ENCODE measurements around the gene MAK. TPM values are rescaled to one million over a fixed set of nuclear protein-coding genes. Genes with fewer than 3 reads are reported as not detected.
"Not testable (repeated sequence)": the region's sequence is repeated elsewhere in the genome, so short reads cannot be mapped to it uniquely, and the experiment has no call there.

Gene MAK
- total RNA-seq, 1 donor from 2014 or later = 0.12 TPM

GRCh38 chr6:10880366-10880765, 42.0 kb upstream of the MAK start:
- DNase-seq (ENCODE audit: low read depth) = no peak
- H3K4me3 ChIP-seq (ENCODE audit: low read depth, low read length) = no peak overlapping the region
- TF ChIP-seq, protein P1, sequence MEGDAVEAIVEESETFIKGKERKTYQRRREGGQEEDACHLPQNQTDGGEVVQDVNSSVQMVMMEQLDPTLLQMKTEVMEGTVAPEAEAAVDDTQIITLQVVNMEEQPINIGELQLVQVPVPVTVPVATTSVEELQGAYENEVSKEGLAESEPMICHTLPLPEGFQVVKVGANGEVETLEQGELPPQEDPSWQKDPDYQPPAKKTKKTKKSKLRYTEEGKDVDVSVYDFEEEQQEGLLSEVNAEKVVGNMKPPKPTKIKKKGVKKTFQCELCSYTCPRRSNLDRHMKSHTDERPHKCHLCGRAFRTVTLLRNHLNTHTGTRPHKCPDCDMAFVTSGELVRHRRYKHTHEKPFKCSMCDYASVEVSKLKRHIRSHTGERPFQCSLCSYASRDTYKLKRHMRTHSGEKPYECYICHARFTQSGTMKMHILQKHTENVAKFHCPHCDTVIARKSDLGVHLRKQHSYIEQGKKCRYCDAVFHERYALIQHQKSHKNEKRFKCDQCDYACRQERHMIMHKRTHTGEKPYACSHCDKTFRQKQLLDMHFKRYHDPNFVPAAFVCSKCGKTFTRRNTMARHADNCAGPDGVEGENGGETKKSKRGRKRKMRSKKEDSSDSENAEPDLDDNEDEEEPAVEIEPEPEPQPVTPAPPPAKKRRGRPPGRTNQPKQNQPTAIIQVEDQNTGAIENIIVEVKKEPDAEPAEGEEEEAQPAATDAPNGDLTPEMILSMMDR (conservative IDR thresholded peaks at IDR 0.05; ENCODE audit: low read depth, low read length) = no peak

GRCh38 chr6:10877871-10878270, 39.5 kb upstream of the MAK start:
- TF ChIP-seq, protein P1 (conservative IDR thresholded peaks at IDR 0.05; ENCODE audit: low read depth, low read length) = no peak
- no peak overlapping the region for H3K4me3 ChIP-seq (ENCODE audit: low read depth, low read length)
- no peak for DNase-seq (ENCODE audit: low read depth)

DNA sequence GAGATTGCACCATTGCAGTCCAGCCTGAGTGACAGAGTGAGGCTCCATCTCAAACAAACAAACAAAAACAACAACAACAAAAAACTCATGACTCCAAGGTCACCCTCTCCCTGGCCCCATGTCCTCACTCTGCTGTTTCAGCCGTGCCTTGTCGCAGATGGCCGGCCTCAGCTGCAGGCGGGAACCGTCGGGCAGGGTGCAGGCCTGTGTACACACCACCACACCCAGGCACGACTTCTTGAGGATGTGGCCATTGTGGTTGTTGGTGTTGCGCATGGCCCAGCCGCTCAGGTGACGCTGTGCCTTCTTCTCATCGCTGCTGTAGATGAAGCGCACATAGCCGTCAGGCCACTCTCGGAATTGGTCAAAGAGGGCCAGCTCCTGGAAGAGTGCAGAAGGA, 38.7 kb upstream of the MAK start:
- TF ChIP-seq, protein P1 (conservative IDR thresholded peaks at IDR 0.05; ENCODE audit: low read depth, low read length) = no peak
- H3K4me3 ChIP-seq (ENCODE audit: low read depth, low read length) = no peak overlapping the region
- no peak for DNase-seq (ENCODE audit: low read depth)

DNA sequence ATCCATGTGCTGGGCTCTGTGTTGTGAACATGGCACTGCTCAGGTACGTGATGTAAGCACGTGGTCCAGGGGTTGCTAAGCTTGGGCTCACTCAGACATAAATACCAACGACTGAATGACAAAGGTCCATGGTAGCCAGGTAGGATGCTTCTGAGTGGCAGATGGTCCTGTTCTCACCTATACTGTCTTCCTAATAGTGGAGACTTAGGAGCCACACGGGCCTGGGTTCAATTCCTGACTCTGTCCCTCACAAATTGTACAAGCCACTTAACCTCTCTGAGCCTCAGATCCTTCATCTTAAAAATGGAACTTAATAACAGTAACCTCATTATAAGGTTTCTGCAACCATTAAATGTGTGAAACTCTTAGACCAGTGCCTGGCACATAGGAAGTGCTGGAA, 36.7 kb upstream of the MAK start:
- TF ChIP-seq, protein P1 (conservative IDR thresholded peaks at IDR 0.05; ENCODE audit: low read depth, low read length) = no peak
- H3K4me3 ChIP-seq (ENCODE audit: low read depth, low read length) = no peak overlapping the region
- DNase-seq (ENCODE audit: low read depth) = no peak

DNA sequence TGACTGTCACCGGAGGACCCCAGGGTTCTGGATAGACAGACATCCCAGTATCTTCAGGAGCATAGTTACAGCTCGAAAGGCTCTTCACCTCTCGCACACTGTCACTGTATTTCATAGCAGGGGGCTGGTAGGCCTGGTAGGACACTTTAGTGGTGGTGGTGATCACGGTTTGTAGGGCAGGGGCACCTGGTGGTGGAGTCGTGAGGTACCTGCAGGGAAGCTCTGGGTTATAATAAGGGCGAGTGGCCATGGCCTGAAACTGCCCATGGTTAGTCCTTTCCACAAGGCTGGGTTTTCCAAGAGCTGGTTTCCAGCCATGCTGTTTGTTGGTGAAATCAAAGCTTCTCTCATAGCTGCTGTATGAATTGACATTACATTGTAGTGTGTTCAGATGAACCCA, 35.9 kb upstream of the MAK start:
- no peak overlapping the region for H3K4me3 ChIP-seq (ENCODE audit: low read depth, low read length)
- no peak for DNase-seq (ENCODE audit: low read depth)
- TF ChIP-seq, protein P1 (conservative IDR thresholded peaks at IDR 0.05; ENCODE audit: low read depth, low read length) = no peak

GRCh38 chr6:10873374-10873773, 35.0 kb upstream of the MAK start:
- no peak overlapping the region for H3K4me3 ChIP-seq (ENCODE audit: low read depth, low read length)
- DNase-seq (ENCODE audit: low read depth) = no peak
- TF ChIP-seq, protein P1 (conservative IDR thresholded peaks at IDR 0.05; ENCODE audit: low read depth, low read length) = no peak

DNA sequence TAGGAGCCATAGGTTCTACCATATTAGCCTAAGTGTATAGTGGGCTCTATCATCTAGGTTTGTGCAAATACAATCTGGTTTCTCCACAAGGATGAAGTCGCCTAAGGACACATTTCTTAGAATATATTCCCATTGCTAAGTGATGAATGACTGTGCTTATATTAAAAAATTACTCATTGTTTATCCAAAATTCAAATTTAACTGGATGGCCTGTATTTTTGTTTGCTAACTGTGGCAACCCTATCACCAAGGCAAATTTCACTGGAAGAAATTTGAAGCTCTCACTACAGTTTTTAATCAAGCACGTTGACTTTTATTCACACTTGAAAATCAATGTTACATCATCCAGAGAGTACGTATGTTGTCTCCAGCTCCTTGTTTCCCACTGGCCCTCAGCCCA, 29.6 kb upstream of the MAK start:
- no peak overlapping the region for H3K4me3 ChIP-seq (ENCODE audit: low read depth, low read length)
- TF ChIP-seq, protein P1 (conservative IDR thresholded peaks at IDR 0.05; ENCODE audit: low read depth, low read length) = no peak
- DNase-seq (ENCODE audit: low read depth) = no peak

DNA sequence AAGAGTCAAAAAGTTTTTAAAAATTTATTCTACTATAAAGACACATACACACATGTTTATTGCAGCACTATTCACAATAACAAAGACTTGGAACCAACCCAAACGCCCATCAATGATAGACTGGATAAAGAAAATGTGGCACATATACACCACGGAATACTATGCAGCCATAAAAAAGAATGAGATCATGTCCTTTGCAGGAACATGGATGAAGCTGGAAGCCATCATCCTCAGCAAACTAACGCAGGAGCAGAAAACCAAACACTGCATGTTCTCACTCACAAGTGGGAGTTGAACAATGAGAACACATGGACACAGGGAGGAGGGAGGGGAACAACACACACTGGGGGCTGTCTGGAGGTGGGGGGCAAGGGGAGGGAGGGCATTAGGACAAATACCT, 28.4 kb upstream of the MAK start:
- DNase-seq (ENCODE audit: low read depth); H3K4me3 ChIP-seq (ENCODE audit: low read depth, low read length): not testable (repeated sequence)

GRCh38 chr6:10863031-10863430, 24.7 kb upstream of the MAK start:
- H3K4me3 ChIP-seq (ENCODE audit: low read depth, low read length); DNase-seq (ENCODE audit: low read depth): not testable (repeated sequence)
